IPS-18c (cell line): ENCODE results near the gene BNIP5.
"Not testable (repeated sequence)": the region's sequence is repeated elsewhere in the genome, so short reads cannot be mapped to it uniquely, and the experiment has no call there.

Experiments used
- H3K4me3 ChIP-seq: 2 replicates; pipeline ENCODE4 v1.7.0; 2013; ENCODE audit warnings: low read depth, mild to moderate bottlenecking, low read length, moderate library complexity; ENCODE audit not compliant: insufficient read depth
- H3K9me3 ChIP-seq: one replicate; pipeline ENCODE4 v1.6.1; 2013; ENCODE audit warnings: mild to moderate bottlenecking, low read length, moderate library complexity; ENCODE audit not compliant: control insufficient read depth, insufficient read depth

Gene BNIP5

DNA sequence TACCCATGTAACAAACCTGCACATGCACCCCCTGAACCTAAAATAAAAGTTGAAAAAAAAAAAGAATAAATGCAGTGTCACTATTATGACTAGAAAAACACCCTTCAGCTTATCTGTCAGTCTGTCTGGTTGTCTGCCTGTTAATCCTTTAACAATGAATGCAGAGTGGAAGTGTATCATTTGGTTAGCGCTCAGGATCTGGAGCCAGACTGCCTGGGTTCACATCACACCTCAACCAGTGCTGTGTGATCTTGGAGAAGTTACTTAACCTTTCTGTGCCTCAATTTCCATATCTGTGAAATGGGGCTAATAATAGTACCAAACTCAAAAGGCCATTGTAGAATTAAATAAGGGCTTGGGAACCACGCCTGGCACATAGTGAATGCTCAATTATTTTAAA, 34.0 kb upstream of the BNIP5 start:
- H3K9me3 ChIP-seq: peaks cover 4% of the 10 kb centered on the region
- H3K4me3 ChIP-seq: no peak overlapping the region

DNA sequence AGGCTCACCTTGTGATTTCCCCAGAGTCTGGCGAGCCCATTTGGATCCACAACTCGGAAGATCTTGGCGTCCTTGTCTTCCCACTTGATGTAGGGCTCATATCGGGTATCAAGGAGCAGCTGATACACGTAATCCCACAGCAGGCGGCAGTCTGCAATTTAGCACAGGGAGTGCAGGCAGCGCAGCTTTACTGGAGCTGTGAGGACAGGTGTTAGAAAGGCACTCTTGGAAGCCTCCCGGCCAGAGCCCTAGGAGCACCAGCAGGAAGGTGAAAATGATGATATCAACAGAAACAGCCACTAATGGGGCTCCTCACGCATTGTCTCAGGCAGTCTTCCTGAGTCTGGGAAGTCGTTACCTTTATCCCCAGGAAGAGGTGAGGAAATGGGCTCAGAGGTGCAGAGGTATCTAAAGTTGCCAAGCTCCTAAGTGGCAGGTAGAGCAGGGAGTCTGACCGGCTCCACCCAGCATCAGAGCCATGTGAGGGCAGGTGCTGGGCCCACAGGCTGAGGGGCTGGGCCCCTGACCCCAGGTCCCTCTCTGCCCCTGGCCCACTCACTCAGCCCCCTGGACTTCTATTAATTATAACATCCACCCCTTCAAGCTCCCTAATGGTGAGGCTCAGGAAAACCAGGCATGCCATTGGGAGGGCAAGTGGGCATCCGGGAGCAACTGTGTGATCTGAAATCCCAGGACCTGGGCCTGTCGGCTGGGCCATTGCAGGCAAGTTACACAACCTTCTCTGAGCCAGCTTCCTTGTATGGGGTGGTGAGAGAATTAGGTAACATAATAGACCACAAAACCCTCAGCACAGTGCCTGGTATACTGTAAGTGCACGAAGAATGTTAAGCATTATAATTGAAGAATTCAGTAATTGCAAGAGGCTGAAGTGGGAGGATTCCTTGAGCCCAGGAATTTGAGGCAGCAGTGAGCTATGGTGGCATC, 32.5 kb upstream of the BNIP5 start:
- H3K9me3 ChIP-seq: peaks cover 4% of the 10 kb centered on the region
- no peak overlapping the region for H3K4me3 ChIP-seq

DNA sequence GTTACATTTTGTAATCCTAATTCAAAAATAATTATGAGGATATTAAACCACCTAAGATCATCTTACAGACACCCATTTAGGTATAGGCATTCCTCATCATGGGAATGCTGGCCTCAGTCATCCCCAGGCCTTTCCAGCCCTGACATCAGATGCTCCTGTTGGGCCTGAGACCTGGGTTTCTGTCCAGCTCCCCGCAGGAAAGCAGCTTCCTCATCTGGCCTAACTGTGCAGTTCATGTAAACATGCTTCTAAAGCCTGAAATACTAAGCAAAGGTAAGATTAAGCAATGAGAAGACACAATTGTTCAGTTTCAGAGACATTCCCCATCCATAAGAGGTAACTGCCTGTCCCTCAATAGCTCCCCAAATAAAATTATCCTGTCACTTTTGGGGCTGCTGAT, 31.7 kb upstream of the BNIP5 start:
- Histone ChIP-seq H3K4me3 (no peak overlapping the region), H3K9me3 (peaks cover 4% of the 10 kb centered on the region)

DNA sequence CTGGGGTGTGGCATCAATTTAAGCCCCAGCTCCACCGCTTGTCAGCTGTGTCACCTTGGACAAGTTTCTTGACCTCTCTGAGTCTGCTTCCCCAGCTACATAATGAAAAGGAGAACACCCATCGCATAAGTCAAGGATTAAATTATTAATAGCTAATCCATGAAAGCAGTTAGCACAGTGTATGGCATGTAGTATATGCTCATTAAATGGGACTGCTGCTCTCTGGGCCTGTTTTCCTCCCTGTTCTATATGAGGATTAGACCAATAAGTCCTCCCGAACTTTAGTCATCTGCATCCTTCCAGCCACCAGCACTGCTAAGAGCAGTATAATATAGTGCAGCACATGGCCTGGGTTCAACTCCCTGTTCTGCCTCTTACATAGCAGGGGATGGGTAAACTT, 31.1 kb upstream of the BNIP5 start:
- Histone ChIP-seq H3K4me3 (no peak overlapping the region), H3K9me3 (peaks cover 4% of the 10 kb centered on the region)

DNA sequence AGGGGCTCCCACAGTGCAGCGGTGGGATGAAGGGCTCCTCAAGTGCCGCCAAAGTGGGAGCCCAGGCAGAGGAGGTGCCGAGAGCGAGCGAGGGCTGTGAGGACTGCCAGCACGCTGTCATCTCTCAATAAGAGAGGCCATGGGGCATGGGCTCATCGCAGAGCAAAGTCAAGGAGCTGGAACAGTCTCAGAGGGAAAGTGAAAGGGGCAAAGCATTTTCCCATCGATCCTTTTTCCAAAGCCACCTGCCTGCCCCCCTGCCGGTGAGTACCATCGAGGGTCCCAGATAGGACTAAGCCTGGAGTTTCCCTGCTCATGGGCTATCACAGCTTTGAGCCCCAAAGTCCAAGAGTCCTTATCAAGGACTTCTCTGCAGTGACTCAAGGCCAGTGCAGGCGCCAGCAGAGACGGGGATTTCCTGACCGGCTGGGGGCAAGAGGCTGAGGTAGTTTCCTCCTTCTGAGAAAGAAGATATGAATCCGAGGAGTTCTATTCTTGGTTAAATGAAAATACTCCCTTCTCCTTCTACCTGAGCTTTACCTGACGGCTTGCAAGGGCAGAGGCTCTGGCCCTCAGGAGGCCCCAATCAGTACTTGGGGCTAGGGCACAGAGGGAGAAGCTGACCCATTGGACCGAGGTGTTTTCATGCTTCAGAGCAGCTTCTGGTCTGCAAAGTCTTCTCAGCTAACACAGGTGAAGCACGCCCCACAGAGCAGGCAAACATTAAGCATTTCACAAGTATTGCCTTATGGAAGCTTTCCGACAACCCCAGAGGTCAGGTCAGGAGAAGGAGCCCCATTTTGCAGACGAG, 28.2 kb upstream of the BNIP5 start:
- H3K4me3 ChIP-seq: no peak overlapping the region

DNA sequence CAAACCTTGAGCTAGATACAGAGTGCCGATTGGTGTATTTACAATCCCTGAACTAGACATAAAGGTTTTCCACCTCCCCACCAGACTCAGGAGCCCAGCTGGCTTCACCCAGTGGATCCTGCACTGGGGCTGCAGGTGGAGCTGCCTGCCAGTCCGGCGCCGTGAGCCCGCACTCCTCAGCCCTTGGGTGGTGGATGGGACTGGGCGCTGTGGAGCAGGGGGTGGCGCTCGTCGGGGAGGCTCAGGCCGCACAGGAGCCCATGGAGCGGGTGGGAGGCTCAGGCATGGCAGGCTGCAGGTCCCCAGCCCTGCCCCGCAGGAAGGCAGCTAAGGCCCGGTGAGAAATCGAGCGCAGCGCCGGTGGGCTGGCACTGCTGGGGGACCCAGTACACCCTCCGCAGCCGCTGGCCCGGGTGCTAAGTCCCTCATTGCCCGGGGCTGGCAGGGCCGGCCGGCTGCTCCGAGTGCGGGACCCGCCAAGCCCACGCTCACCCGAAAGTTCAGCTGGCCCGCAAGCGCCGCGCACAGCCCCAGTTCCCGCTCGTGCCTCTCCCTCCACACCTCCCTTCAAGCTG, 27.5 kb upstream of the BNIP5 start:
- not testable (repeated sequence) for H3K9me3 ChIP-seq, H3K4me3 ChIP-seq

More for the DNA sequence above, 28.2 kb upstream of the BNIP5 start:
- H3K9me3 ChIP-seq: no peaks in the 10 kb centered on the region

DNA sequence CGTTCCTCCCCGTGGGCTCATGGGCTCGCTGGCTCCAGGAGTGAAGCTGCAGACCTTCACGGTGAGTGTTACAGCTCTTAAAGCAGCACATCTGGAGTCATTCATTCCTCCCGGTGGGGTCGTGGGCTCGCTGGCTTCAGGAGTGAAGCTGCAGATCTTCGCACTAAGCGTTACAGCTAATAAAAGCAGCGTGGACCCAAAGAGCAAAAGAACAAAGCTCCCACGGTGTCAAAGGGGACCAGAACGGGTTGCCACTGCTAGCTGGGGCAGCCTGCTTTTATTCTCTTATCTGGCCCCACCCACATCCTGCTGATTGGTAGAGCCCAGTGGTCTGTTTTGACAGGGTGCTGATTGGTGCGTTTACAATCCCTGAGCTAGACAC, 26.7 kb upstream of the BNIP5 start:
- not testable (repeated sequence) for H3K9me3 ChIP-seq, H3K4me3 ChIP-seq

DNA sequence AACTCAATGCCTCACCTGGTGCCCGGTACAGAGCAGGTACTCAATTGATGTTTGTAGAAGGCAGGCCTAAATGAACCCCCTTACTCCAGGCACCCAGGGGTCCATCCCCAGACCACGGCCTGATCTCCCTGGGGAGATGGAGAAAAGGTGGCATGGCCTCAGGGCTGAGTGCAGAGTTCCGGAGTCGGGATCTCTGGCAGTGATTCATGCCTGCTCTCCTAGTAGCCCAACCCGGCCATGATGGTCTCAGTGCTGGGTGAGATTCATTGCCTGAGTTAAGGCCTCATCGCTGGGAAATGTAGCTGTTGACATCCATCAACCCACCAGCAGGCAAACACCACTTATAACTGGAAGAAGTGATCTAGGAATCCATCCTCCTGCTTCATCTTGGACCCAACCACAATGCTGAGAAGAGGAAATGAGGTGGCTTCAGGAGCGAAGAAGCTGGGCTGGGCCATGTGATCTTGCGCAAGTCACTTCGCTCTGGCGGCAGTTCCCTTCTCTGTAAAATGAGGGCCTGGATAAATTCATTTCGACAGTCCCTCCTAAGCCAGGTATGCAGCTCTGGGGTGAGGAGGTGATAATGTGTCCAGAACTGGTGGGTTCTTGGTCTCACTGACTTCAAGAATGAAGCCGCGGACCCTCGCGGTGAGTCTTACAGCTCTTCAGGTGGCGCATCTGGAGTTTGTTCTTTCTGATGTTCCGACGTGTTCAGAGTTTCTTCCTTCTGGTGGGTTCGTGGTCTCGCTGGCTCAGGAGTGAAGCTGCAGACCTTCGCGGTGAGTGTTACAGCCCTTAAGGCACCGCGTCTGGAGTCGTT, 26.1 kb upstream of the BNIP5 start:
- no peak overlapping the region for H3K4me3 ChIP-seq
- no peaks in the 10 kb centered on the region for H3K9me3 ChIP-seq

DNA sequence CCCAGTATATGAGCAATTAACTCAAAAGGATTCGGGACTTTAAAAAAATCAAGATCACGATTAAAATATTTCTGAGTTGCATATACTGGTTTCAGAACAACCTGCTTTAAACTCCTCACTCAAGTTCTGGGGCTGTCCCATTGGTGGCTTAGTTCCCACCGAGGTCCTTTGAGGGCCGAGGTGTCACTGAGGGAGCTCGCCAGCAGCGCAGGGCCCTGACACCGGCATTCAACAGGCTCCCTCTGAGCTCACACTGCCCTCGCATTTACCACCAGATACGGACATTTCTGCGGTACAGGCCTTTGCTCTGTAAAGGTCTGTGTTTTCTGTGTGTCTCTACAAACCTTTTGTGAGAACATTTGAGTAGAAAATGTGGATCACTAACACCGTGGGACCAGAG, 24.4 kb upstream of the BNIP5 start:
- H3K9me3 ChIP-seq: no peaks in the 10 kb centered on the region
- H3K4me3 ChIP-seq: no peak overlapping the region

DNA sequence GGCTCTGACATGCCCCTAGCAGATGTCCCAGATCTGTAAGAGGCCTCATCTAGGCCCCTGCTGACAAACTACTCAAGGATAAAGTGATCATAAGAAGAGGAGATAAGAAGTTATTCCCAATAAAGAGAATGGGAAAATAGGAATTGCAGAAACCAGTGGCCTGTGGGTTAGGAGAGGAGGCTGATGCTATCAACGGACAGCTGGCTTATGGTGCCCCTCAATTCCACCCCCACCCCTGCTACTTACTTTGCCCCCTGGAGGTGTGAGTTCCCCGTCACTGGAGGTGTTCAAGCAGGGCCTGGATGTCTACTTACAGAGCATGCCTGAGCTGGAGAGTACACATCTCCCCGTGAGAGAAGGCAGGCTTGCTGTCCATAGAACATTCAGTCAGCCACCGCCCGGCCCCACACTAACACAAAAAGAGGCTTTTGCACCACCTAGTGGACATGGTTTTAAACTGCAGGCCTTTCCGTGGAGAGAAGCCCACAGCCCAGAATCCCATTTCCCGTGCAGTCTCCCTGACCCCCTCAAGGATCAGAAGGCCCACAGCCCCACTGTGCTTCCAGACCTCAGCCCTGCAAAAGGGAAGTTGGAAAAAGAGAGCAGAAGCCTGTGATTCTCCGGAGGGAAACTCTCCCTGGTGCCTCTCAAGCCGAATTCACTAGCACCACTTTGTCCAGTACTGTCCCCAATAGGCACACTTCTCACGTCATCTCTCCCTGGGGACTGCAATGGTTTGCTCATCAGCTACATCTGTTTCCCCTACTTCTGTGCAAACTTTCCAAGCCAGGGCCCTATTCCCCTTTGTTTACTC, 23.8 kb upstream of the BNIP5 start:
- Histone ChIP-seq H3K9me3 (no peaks in the 10 kb centered on the region), H3K4me3 (no peak overlapping the region)

DNA sequence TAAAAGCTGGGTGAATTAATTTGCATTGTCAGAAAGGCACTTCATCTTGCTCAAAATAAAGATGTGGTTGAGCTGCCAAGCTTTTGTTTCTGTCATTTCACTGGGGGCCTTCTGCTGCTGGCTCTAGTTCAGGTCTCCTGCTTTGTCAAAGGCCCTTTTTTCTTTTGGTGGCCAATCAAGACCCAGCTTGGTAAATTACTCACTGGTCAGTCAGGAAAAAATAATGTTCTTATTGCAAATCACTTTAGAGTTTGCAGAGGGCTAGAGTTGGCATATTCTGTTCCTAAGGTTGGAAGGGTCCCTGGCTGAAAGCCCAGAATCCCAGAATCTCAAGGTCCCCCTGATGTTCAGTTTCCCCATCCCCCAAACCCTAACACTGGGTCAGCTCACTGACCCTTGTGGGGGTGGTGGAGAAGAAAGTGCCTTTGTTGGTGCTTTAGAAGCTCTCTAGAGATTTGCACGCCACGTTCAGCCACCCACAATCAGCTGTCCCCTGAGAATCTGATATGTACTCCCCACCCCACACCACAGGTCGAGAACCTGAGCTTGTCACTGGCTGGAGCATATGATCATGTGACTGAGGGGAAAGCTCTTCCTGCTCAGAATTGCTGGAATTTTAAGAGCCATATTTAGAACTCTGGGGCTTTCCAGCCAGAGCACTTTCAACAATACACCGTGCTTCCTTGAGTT, 21.7 kb upstream of the BNIP5 start:
- no peak overlapping the region for H3K4me3 ChIP-seq
- H3K9me3 ChIP-seq: no peaks in the 10 kb centered on the region

DNA sequence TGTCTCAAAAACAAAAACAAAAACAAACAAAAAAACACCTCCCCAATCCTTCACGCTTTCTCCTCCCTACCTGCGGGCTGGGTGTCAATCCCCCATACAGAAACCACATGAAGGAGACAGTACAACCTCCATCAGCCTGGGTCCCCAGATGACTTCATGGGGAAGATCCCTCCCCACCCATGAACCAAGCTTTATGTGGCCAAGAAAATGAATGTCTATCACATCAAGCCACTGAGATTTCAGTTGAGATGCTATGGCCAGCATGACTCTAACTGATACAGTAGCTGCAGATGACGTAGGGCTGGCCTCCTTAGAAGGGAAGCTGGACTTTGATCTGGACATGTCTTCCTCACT, 21.2 kb upstream of the BNIP5 start:
- Histone ChIP-seq H3K4me3 (no peak overlapping the region), H3K9me3 (no peaks in the 10 kb centered on the region)

DNA sequence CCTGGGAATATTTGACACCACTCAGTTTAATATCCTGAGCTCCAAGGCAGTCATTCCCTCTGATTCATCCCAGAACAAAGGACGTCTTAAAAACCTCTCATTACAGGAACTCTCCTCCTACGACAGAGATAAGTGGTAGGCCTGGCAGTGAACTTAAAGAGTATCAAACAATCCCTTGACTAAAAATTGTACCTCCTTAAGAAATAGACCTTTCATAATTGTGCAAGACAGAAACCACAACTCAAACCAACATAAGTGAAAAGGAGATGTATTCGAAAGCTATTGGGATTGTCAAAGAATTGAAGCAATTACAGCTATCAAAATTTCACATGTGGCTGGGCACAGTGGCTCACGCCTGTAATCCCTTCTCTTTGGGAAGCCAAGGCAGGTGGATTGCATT, 19.1 kb upstream of the BNIP5 start:
- Histone ChIP-seq H3K9me3 (no peaks in the 10 kb centered on the region), H3K4me3 (no peak overlapping the region)

DNA sequence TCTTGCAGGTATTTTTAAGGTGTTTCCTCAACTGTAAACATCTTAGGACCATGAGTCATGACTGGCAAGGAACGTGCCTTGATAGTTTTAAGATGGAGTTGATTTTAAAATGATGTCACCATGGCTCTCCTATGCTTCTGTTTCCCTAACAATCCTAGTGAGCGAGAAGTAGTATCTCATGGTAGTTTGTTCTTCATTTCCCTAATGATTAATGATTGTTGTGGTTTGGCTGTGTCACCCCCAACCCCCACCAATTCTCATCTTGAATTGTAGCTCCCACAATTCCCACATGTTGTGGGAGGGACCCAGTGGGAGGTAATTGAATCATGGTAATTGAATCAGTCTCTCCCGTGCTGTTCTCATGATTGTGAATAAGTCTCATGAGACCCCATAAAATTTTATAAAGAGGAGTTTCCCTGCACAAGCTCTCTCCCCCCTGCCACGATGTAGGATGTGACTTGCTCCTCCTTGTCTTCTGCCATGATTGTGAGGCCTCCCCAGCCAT, 16.8 kb upstream of the BNIP5 start:
- Histone ChIP-seq H3K4me3 (no peak overlapping the region), H3K9me3 (no peaks in the 10 kb centered on the region)

DNA sequence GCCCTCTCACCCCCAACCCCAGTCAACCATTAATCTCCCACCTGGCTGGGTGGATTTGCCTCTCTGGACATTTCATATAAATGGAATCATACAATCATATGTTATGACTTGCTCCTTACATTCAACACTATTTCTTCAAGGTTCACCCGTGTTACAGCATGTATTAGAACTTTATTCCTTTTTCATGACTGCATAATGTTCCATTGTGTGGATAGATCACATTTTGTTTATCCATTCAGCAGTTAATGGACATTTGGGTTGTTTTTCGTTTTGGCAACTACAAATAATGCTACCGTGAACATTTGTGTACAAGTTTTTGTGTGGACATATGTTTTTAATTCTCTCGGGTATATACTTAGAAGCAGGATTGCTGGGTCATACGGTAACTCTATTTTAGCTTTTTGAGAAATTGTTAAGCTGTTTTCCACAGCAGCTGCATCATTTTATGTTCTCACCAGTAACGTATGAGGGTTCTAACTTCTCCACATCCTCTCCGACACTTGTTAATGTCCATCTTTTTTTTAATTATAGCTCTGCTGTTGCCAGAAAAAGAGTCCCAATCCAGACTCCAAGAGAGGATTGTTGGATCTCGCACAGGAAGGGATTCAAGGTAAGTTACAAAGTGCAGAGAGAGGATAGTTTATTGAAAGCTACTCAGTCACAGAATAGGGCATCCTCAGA, 15.9 kb upstream of the BNIP5 start:
- no peak overlapping the region for H3K4me3 ChIP-seq
- H3K9me3 ChIP-seq: no peaks in the 10 kb centered on the region
